Measurements from ENCODE around the gene NOVA2. TPM values are rescaled to one million over a fixed set of nuclear protein-coding genes. Genes with fewer than 3 reads are reported as not detected.

Gene NOVA2
- total and polyA plus RNA-seq, 2 of the 8 experiments (the other 6 are each of a cell fraction or from before 2014, with no cell fraction given), result 3.2 to 24.6 TPM

- no peak overlapping the region for H2AFZ ChIP-seq (ENCODE audit: low read length)
- H3K18ac ChIP-seq (ENCODE audit: extremely low read depth, low read length), result no peak overlapping the region
- TF ChIP-seq CBX8 (IDR thresholded peaks at IDR 0.05; ENCODE audit: borderline replicate concordance, low read depth, low read length) (no peak), JUND (IDR thresholded peaks at IDR 0.05; ENCODE audit: low read length) (no peak), E2F6 (IDR thresholded peaks at IDR 0.05) (no peak), TBP (IDR thresholded peaks at IDR 0.05; ENCODE audit: low read depth, low read length) (no peak), BACH1 (IDR thresholded peaks at IDR 0.05; ENCODE audit: low read length) (no peak), RAD21 (IDR thresholded peaks at IDR 0.05 in 1 of 2, conservative IDR thresholded peaks at IDR 0.05 in 1 of 2; ENCODE audit: low read depth in 2 of 2, low read length in 2 of 2) (no peak), PHF8 (conservative IDR thresholded peaks at IDR 0.05; ENCODE audit: low read depth, low read length) (no peak), SP4 (IDR thresholded peaks at IDR 0.05; ENCODE audit: low read length) (no peak), BCL11A (IDR thresholded peaks at IDR 0.05; ENCODE audit: low read depth in 2 of 2, low read length in 2 of 2) (no peak), ZNF274 (IDR thresholded peaks at IDR 0.05; ENCODE audit: borderline replicate concordance, extremely low read depth, low read length) (no peak), CREB1 (IDR thresholded peaks at IDR 0.05) (no peak), SIX5 (IDR thresholded peaks at IDR 0.05; ENCODE audit: low read depth, low read length) (no peak), POU5F1 (IDR thresholded peaks at IDR 0.05; ENCODE audit: low read depth, low read length) (no peak)
- H2BK120ac ChIP-seq (replicated peaks; ENCODE audit: low read depth, low read length), result no peak overlapping the region
- no peak overlapping the region for H3K14ac ChIP-seq (ENCODE audit: insufficient read length)
- H2AK5ac ChIP-seq (ENCODE audit: low read depth, low read length), result no peak overlapping the region
- H3K4ac ChIP-seq (replicated peaks; ENCODE audit: insufficient read length, low read depth, low read length), result no peak overlapping the region
- no peak overlapping the region for H4K5ac ChIP-seq (ENCODE audit: insufficient read length, low read depth, low read length)
- no peak overlapping the region for H4K91ac ChIP-seq (replicated peaks; ENCODE audit: insufficient read length, low read length)
- H3K23me2 ChIP-seq (ENCODE audit: low read depth, low read length), result no peaks in the 10 kb centered on the region
- H3K56ac ChIP-seq (replicated peaks; ENCODE audit: insufficient read length, low read depth, low read length), result no peak overlapping the region
- CTCF ChIA-PET (ENCODE audit: partially characterized antibody), result interaction anchor here (0.7 to 0.9 kb wide), 2 partner anchors 14 to 137 kb away, joined by 3 read pairs; no protein-coding TSS in a partner anchor
- peaks cover 0 to 2% of the 10 kb centered on the region in 2 experiments for H4K20me1 ChIP-seq (replicated peaks in 1 of 2; ENCODE audit: control insufficient read depth in 1 of 2, insufficient read depth in 2 of 2, low read length in 2 of 2)
- H2BK20ac ChIP-seq (ENCODE audit: low read length), result no peak overlapping the region
- DNase-seq (ENCODE audit: low read depth in 1 of 2, low spot score in 2 of 2), result no peak
- no peak overlapping the region for H3K9ac ChIP-seq (replicated peaks in 1 of 4; ENCODE audit: extremely low read depth in 1 of 4, low read depth in 3 of 4, low read length in 3 of 4)
- peaks cover 0 to 9% (median 0%) of the 10 kb centered on the region in 4 experiments; a peak in 2 of 8 replicates for H3K36me3 ChIP-seq (ENCODE audit: control insufficient read depth in 2 of 4, insufficient read depth in 4 of 4, low read length in 3 of 4)
- POLR2A ChIA-PET (ENCODE audit: partially characterized antibody), result interaction anchor here (1.2 kb wide), 1 partner anchor 10 kb away, joined by 5 read pairs; no protein-coding TSS in a partner anchor
- no peaks in the 10 kb centered on the region for H3K79me2 ChIP-seq (ENCODE audit: control insufficient read depth in 1 of 2, insufficient read depth in 2 of 2, low read length in 2 of 2)
- no peaks in the 10 kb centered on the region for H3K79me1 ChIP-seq (ENCODE audit: low read depth, low read length)
- WGBS, 2 experiments (ENCODE audit: extremely low coverage in 1 of 2, insufficient coverage in 1 of 2, insufficient read length in 1 of 2, insufficient replicate concordance in 2 of 2, low coverage in 1 of 2, low lambda C conversion rate in 2 of 2, missing lambda C conversion rate in 1 of 2), result 93% methylated on average over 30 of the region's 67 CpGs; no CpG with 5 or more reads in 1 of the 2 experiments
- no peak overlapping the region for H3K27ac ChIP-seq (ENCODE audit: low read depth, low read length)
- H2BK15ac ChIP-seq (ENCODE audit: low read length), result no peak overlapping the region
- no peaks in the 10 kb centered on the region for H3K9me3 ChIP-seq (ENCODE audit: insufficient read depth in 2 of 2, low read depth in 1 of 2, low read length in 1 of 2)
- no peak for FAIRE-seq
- H2BK5ac ChIP-seq (ENCODE audit: low read depth, low read length), result no peak overlapping the region
- H3K23ac ChIP-seq (ENCODE audit: insufficient read length), result no peak overlapping the region
- H3K4me3 ChIP-seq (ENCODE audit: extremely low read depth in 1 of 4, insufficient read depth in 2 of 4, low read depth in 3 of 4, low read length in 4 of 4), result no peak overlapping the region
- H2BK12ac ChIP-seq (ENCODE audit: low read depth, low read length), result no peak overlapping the region
- H3K4me1 ChIP-seq (replicated peaks in 1 of 4; ENCODE audit: control insufficient read depth in 3 of 4, insufficient read depth in 4 of 4, low read length in 3 of 4), result peaks cover 0 to 3% (median 0%) of the 10 kb centered on the region in 4 experiments; a peak in 1 of 7 replicates
- H3K27me3 ChIP-seq (replicated peaks in 1 of 4; ENCODE audit: control insufficient read depth in 3 of 4, extremely low read depth in 1 of 4, insufficient read depth in 3 of 4, low read length in 3 of 4), result no peaks in the 10 kb centered on the region
- H4K8ac ChIP-seq (ENCODE audit: extremely low read depth, insufficient read depth, low read length), result no peak overlapping the region
- no peak overlapping the region for H3K4me2 ChIP-seq (ENCODE audit: insufficient read depth in 1 of 2, low read depth in 2 of 2, low read length in 2 of 2)
Observed at GRCh38 chr19:45939792-45940514, 33.7 kb downstream of the NOVA2 start.
